ENCODE data around the gene PRCC.

Gene PRCC

GRCh38 chr1:156785458-156785857, 18.1 kb downstream of the PRCC start:
- H3K4me3 Mint-ChIP-seq, result no peak overlapping the region
- H3K27ac Mint-ChIP-seq, result no peak overlapping the region
- peaks cover 87% of the 10 kb centered on the region for H3K36me3 Mint-ChIP-seq (ENCODE audit: low read depth)
- intact Hi-C loops (cut with micrococcal nuclease), result no loop called here
- H3K9me3 Mint-ChIP-seq, result no peaks in the 10 kb centered on the region
- no peaks in the 10 kb centered on the region for H3K27me3 Mint-ChIP-seq
- peaks cover 29% of the 10 kb centered on the region for H3K4me1 Mint-ChIP-seq (ENCODE audit: low read depth)

- Mint-ChIP-seq H3K9me3 (no peaks in the 10 kb centered on the region), H3K27me3 (no peaks in the 10 kb centered on the region), H3K4me3 (no peak overlapping the region), H3K27ac (no peak overlapping the region), H3K4me1 (ENCODE audit: low read depth) (peaks cover 24% of the 10 kb centered on the region), H3K36me3 (ENCODE audit: low read depth) (peaks cover 87% of the 10 kb centered on the region)
- intact Hi-C loops (cut with micrococcal nuclease), result no loop called here
These were observed 19.3 kb downstream of the PRCC start for GRCh38 chr1:156786640-156787039.

GRCh38 chr1:156788136-156788535, 20.8 kb downstream of the PRCC start:
- peaks cover 87% of the 10 kb centered on the region for H3K36me3 Mint-ChIP-seq (ENCODE audit: low read depth)
- H3K9me3 Mint-ChIP-seq, result no peaks in the 10 kb centered on the region
- peaks cover 20% of the 10 kb centered on the region for H3K4me1 Mint-ChIP-seq (ENCODE audit: low read depth)
- H3K27me3 Mint-ChIP-seq, result no peaks in the 10 kb centered on the region
- intact Hi-C loops (cut with micrococcal nuclease), result no loop called here
- H3K4me3 Mint-ChIP-seq, result no peak overlapping the region
- no peak overlapping the region for H3K27ac Mint-ChIP-seq

GRCh38 chr1:156789621-156790318, 22.4 kb downstream of the PRCC start:
- intact Hi-C loops (cut with micrococcal nuclease), result no loop called here
- no peaks in the 10 kb centered on the region for H3K27me3 Mint-ChIP-seq
- H3K27ac Mint-ChIP-seq, result no peak overlapping the region
- peaks cover 90% of the 10 kb centered on the region for H3K36me3 Mint-ChIP-seq (ENCODE audit: low read depth)
- no peaks in the 10 kb centered on the region for H3K9me3 Mint-ChIP-seq
- H3K4me3 Mint-ChIP-seq, result no peak overlapping the region
- peaks cover 20% of the 10 kb centered on the region for H3K4me1 Mint-ChIP-seq (ENCODE audit: low read depth)

- Mint-ChIP-seq H3K4me1 (ENCODE audit: low read depth) (peaks cover 13% of the 10 kb centered on the region), H3K4me3 (no peak overlapping the region), H3K9me3 (no peaks in the 10 kb centered on the region), H3K27ac (no peak overlapping the region), H3K27me3 (no peaks in the 10 kb centered on the region), H3K36me3 (ENCODE audit: low read depth) (peaks cover 94% of the 10 kb centered on the region)
- intact Hi-C loops (cut with micrococcal nuclease), result loop anchor here (5.0 kb wide), 1 partner anchor 133 kb away; no protein-coding TSS in a partner anchor
These were observed 27.4 kb downstream of the PRCC start for GRCh38 chr1:156794506-156795373.

- intact Hi-C loops (cut with micrococcal nuclease), result loop anchor here (5.0 kb wide), 1 partner anchor 132 kb away; no protein-coding TSS in a partner anchor
These were observed 28.0 kb downstream of the PRCC start for GRCh38 chr1:156795374-156795733.

GRCh38 chr1:156795787-156796186, 28.5 kb downstream of the PRCC start:
- Mint-ChIP-seq H3K36me3 (ENCODE audit: low read depth) (peaks cover 96% of the 10 kb centered on the region), H3K27me3 (no peaks in the 10 kb centered on the region), H3K9me3 (no peaks in the 10 kb centered on the region), H3K4me1 (ENCODE audit: low read depth) (peaks cover 8% of the 10 kb centered on the region), H3K4me3 (no peak overlapping the region), H3K27ac (no peak overlapping the region)
- intact Hi-C loops (cut with micrococcal nuclease), result loop anchor here (2.0 to 5.0 kb wide), 2 partner anchors 65 to 132 kb away; partner anchors contain the start of gene NTRK1

More at GRCh38 chr1:156795374-156795733, 28.0 kb downstream of the PRCC start:
- H3K4me1 Mint-ChIP-seq (ENCODE audit: low read depth), result peaks cover 8% of the 10 kb centered on the region
- H3K27ac Mint-ChIP-seq, result no peak overlapping the region
- H3K4me3 Mint-ChIP-seq, result no peak overlapping the region
- H3K36me3 Mint-ChIP-seq (ENCODE audit: low read depth), result peaks cover 94% of the 10 kb centered on the region
- H3K9me3 Mint-ChIP-seq, result no peaks in the 10 kb centered on the region
- no peaks in the 10 kb centered on the region for H3K27me3 Mint-ChIP-seq

GRCh38 chr1:156796340-156797097, 29.2 kb downstream of the PRCC start:
- H3K27ac Mint-ChIP-seq, result no peak overlapping the region
- H3K4me1 Mint-ChIP-seq (ENCODE audit: low read depth), result peaks cover 13% of the 10 kb centered on the region
- H3K27me3 Mint-ChIP-seq, result no peaks in the 10 kb centered on the region
- peaks cover 96% of the 10 kb centered on the region for H3K36me3 Mint-ChIP-seq (ENCODE audit: low read depth)
- intact Hi-C loops (cut with micrococcal nuclease), result loop anchor here (1.0 to 5.0 kb wide), 3 partner anchors 64 to 131 kb away; partner anchors contain the start of gene NTRK1
- no peaks in the 10 kb centered on the region for H3K9me3 Mint-ChIP-seq
- no peak overlapping the region for H3K4me3 Mint-ChIP-seq

GRCh38 chr1:156797212-156797871, 30.0 kb downstream of the PRCC start:
- intact Hi-C loops (cut with micrococcal nuclease), result loop anchor here (1.0 to 5.0 kb wide), 3 partner anchors 63 to 130 kb away; partner anchors contain the start of gene NTRK1
- peaks cover 14% of the 10 kb centered on the region for H3K4me1 Mint-ChIP-seq (ENCODE audit: low read depth)
- H3K4me3 Mint-ChIP-seq, result no peak overlapping the region
- no peaks in the 10 kb centered on the region for H3K9me3 Mint-ChIP-seq
- no peaks in the 10 kb centered on the region for H3K27me3 Mint-ChIP-seq
- no peak overlapping the region for H3K27ac Mint-ChIP-seq
- H3K36me3 Mint-ChIP-seq (ENCODE audit: low read depth), result peaks cover 96% of the 10 kb centered on the region

- Mint-ChIP-seq H3K27ac (peak overlapping the region; percentile 4), H3K27me3 (no peaks in the 10 kb centered on the region), H3K9me3 (no peaks in the 10 kb centered on the region), H3K4me1 (ENCODE audit: low read depth) (peaks cover 45% of the 10 kb centered on the region), H3K36me3 (ENCODE audit: low read depth) (peaks cover 56% of the 10 kb centered on the region), H3K4me3 (no peak overlapping the region)
- intact Hi-C loops (cut with micrococcal nuclease), result no loop called here
These were observed 34.2 kb downstream of the PRCC start for GRCh38 chr1:156801409-156802121.

GRCh38 chr1:156802421-156802935, 35.1 kb downstream of the PRCC start:
- peaks cover 47% of the 10 kb centered on the region for H3K36me3 Mint-ChIP-seq (ENCODE audit: low read depth)
- H3K27ac Mint-ChIP-seq, result peak overlapping the region; percentile 92
- intact Hi-C loops (cut with micrococcal nuclease), result no loop called here
- H3K4me1 Mint-ChIP-seq (ENCODE audit: low read depth), result peaks cover 51% of the 10 kb centered on the region
- no peaks in the 10 kb centered on the region for H3K9me3 Mint-ChIP-seq
- peaks cover 2% of the 10 kb centered on the region for H3K27me3 Mint-ChIP-seq
- no peak overlapping the region for H3K4me3 Mint-ChIP-seq

- H3K9me3 Mint-ChIP-seq, result no peaks in the 10 kb centered on the region
- intact Hi-C loops (cut with micrococcal nuclease), result no loop called here
- H3K4me3 Mint-ChIP-seq, result no peak overlapping the region
- peaks cover 39% of the 10 kb centered on the region for H3K36me3 Mint-ChIP-seq (ENCODE audit: low read depth)
- peaks cover 8% of the 10 kb centered on the region for H3K27me3 Mint-ChIP-seq
- H3K27ac Mint-ChIP-seq, result peak overlapping the region; percentile 92
- peaks cover 58% of the 10 kb centered on the region for H3K4me1 Mint-ChIP-seq (ENCODE audit: low read depth)
These were observed 35.9 kb downstream of the PRCC start for GRCh38 chr1:156803086-156803851.

All from dendritic cell treated with granulocyte-macrophage colony-stimulating factor and Interleukin-4, amounts not matched to agents 40 ng/mL and 50 ng/mL, for 4 days (primary cell).